EL (cell line): Measurements from ENCODE around the gene CCL14.

ENCODE experiments used
- DNase-seq: peaks from one replicate; pipeline ENCODE4 v3.0.0-alpha.2; 2016

The CCL14 gene

DNA sequence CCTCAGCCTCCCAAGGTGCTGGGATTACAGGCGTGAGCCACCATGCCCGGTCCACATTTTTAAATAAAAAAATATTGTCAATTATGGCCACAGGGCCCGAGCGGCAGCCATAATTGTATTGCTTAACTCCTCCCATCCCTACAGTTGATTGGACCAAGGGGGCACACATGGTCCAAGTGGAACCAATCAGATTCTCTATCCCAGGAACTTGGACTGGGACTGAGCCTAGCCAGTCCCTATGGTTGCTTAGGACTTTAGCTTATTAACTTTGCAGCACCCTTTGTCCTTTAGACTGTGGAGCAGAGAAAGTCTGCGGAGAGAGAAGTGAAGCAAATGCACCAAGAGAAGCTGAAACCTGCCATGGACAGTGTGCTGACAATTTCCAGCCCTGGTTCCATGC, 50.5 kb downstream of the CCL14 start:
- DNase-seq = no peak

GRCh38 chr17:35934760-35935159, 51.8 kb downstream of the CCL14 start:
- DNase-seq = no peak
